ENCODE measurements around the gene MYL6B.

MYL6B gene

GRCh38 chr12:56103823-56104108 is 48.6 kb upstream of the MYL6B start:
- peaks cover 21% of the 10 kb centered on the region; the same call in 1 of the 2 replicates for H3K36me3 ChIP-seq (ENCODE audit: insufficient read depth, low read length)
- peak overlapping the region; percentile 65 for H2AFZ ChIP-seq (ENCODE audit: low read length)
- no peaks in the 10 kb centered on the region; the same call in 1 of the 2 replicates for H3F3A ChIP-seq (ENCODE audit: low read depth)
- H3K4me3 ChIP-seq (ENCODE audit: low read length, poor library complexity, severe bottlenecking) = peak overlapping the region; percentile 86
- H3K9ac ChIP-seq (ENCODE audit: low read depth, low read length, poor library complexity, severe bottlenecking) = peak overlapping the region; percentile 76
- peak overlapping the region; percentile 92 for H3K4me2 ChIP-seq (ENCODE audit: low read depth, low read length, poor library complexity, severe bottlenecking)
- H3K9me2 ChIP-seq (replicated peaks; ENCODE audit: low read depth, low read length) = no peaks in the 10 kb centered on the region
- H4K20me1 ChIP-seq (ENCODE audit: insufficient read depth, low read length, poor library complexity, severe bottlenecking) = peaks cover 38% of the 10 kb centered on the region
- no peak for TF ChIP-seq EZH2phosphoT487 (IDR thresholded peaks at IDR 0.05; ENCODE audit: borderline replicate concordance)
- TF ChIP-seq CTCF (conservative IDR thresholded peaks at IDR 0.05; ENCODE audit: low read length) = no peak
- no peaks in the 10 kb centered on the region for H3K9me3 ChIP-seq (ENCODE audit: insufficient read depth, low read depth, low read length)
- H3K4me1 ChIP-seq (ENCODE audit: insufficient read depth, low read length, poor library complexity, severe bottlenecking) = peaks cover 36% of the 10 kb centered on the region
- H3K79me2 ChIP-seq (ENCODE audit: insufficient read depth, low read length) = peaks cover 45% of the 10 kb centered on the region
- H3K27me3 ChIP-seq (ENCODE audit: insufficient read depth, low read length, poor library complexity, severe bottlenecking) = peaks cover 5% of the 10 kb centered on the region

DNA sequence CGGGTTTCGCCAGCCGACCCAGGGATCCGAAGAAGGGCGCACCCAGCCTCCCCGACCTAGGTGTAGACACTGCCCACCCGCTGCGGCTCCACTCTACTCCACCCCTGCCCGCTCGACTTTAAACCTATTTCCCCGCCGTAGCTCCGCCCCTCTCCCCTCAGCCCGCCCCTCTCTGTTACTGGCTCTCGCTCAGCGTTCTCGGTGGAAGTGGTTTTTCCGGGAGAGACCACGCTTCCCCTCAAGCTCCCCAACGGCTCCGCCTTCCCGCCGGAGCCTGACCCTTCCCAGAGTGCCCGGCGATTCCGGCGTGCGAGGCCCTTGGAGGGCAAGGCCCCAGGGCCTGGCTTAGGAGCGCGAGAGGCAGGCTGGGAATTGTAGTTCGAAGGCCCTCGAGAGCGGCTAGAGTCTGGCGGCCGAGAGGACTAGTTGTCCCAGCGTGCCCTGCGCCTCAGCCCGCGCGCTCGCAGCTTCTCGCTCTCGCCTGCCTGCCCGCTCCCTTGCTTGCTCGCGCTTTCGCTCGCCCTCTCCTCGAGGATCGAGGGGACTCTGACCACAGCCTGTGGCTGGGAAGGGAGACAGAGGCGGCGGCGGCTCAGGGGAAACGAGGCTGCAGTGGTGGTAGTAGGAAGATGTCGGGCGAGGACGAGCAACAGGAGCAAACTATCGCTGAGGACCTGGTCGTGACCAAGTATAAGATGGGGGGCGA is 48.1 kb upstream of the MYL6B start, which contains the start of gene PA2G4:
TSS of gene PA2G4 (plus strand) at position 451 of the 706 bp plus-strand sequence. CDS start at position 630, 179 bp downstream.
- TF ChIP-seq EZH2phosphoT487 (IDR thresholded peaks at IDR 0.05; ENCODE audit: borderline replicate concordance) = no peak
- H2AFZ ChIP-seq (ENCODE audit: low read length) = peak within 1 kb of the TSS; percentile 68
- no peaks in the 10 kb centered on the region for H3K9me3 ChIP-seq (ENCODE audit: insufficient read depth, low read depth, low read length)
- peaks cover 5% of the 10 kb centered on the region for H3K27me3 ChIP-seq (ENCODE audit: insufficient read depth, low read length, poor library complexity, severe bottlenecking)
- peak within 1 kb of the TSS; percentile 99 for H3K4me2 ChIP-seq (ENCODE audit: low read depth, low read length, poor library complexity, severe bottlenecking)
- H3K4me3 ChIP-seq (ENCODE audit: low read length, poor library complexity, severe bottlenecking) = peak within 1 kb of the TSS; percentile 86
- peaks cover 38% of the 10 kb centered on the region for H4K20me1 ChIP-seq (ENCODE audit: insufficient read depth, low read length, poor library complexity, severe bottlenecking)
- peaks cover 45% of the 10 kb centered on the region for H3K79me2 ChIP-seq (ENCODE audit: insufficient read depth, low read length)
- no peaks in the 10 kb centered on the region for H3K9me2 ChIP-seq (replicated peaks; ENCODE audit: low read depth, low read length)
- peaks cover 24% of the 10 kb centered on the region; the same call in 1 of the 2 replicates for H3K36me3 ChIP-seq (ENCODE audit: insufficient read depth, low read length)
- H3F3A ChIP-seq (ENCODE audit: low read depth) = no peaks in the 10 kb centered on the region; the same call in 1 of the 2 replicates
- H3K4me1 ChIP-seq (ENCODE audit: insufficient read depth, low read length, poor library complexity, severe bottlenecking) = peaks cover 36% of the 10 kb centered on the region
- H3K9ac ChIP-seq (ENCODE audit: low read depth, low read length, poor library complexity, severe bottlenecking) = peak within 1 kb of the TSS; percentile 97

DNA sequence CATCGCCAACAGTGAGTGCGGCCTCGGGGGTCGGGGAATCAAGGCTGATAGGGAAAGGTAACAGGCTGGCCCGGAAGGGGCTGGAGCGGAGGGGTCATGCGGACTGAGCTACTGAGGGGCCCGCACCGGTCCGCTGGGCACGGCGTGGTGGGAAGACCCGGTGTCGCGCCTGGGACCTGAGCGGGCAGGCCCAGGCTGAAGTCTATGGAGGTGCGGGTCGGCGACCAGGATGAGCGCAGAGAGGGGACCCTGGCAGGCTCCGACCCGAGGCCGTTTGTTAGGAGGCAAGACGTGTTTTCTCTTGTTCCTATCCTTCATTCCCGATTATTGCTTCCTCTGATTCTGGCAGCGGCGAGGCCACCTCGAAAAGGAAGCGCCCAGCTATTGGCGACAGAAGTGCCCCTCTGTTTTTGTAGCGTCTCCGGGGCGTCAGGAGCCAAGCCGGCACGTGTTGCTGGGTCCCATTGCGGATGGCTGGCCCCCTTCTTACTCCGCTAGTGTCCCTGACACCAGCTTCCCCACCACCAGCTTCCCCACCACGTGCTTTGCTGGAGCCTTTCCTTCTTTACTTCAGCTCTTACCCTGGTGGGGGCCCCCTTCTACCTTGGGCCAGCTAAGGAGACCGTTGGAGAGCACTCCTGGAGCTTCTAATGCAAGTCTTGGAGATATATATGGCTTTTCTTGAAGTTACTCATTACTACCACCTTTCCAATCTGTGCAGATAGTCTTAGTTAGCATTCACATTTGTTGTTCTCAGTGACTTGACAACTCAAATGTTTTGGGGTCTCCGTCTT is 47.4 kb upstream of the MYL6B start:
- H4K20me1 ChIP-seq (ENCODE audit: insufficient read depth, low read length, poor library complexity, severe bottlenecking) = peaks cover 38% of the 10 kb centered on the region
- TF ChIP-seq CTCF (conservative IDR thresholded peaks at IDR 0.05; ENCODE audit: low read length) = no peak; the same call in 1 of the 2 replicates
- no peak for TF ChIP-seq EZH2phosphoT487 (IDR thresholded peaks at IDR 0.05; ENCODE audit: borderline replicate concordance)
- peak overlapping the region; percentile 68 for H2AFZ ChIP-seq (ENCODE audit: low read length)
- H3K4me3 ChIP-seq (ENCODE audit: low read length, poor library complexity, severe bottlenecking) = peak overlapping the region; percentile 86
- H3K4me1 ChIP-seq (ENCODE audit: insufficient read depth, low read length, poor library complexity, severe bottlenecking) = peaks cover 36% of the 10 kb centered on the region
- H3K79me2 ChIP-seq (ENCODE audit: insufficient read depth, low read length) = peaks cover 45% of the 10 kb centered on the region
- peaks cover 32% of the 10 kb centered on the region; the same call in 1 of the 2 replicates for H3K36me3 ChIP-seq (ENCODE audit: insufficient read depth, low read length)
- H3K9me2 ChIP-seq (replicated peaks; ENCODE audit: low read depth, low read length) = no peaks in the 10 kb centered on the region
- H3K4me2 ChIP-seq (ENCODE audit: low read depth, low read length, poor library complexity, severe bottlenecking) = peak overlapping the region; percentile 99
- H3K9ac ChIP-seq (ENCODE audit: low read depth, low read length, poor library complexity, severe bottlenecking) = peak overlapping the region; percentile 97
- H3K27me3 ChIP-seq (ENCODE audit: insufficient read depth, low read length, poor library complexity, severe bottlenecking) = peaks cover 5% of the 10 kb centered on the region
- H3F3A ChIP-seq (ENCODE audit: low read depth) = no peaks in the 10 kb centered on the region; the same call in 1 of the 2 replicates
- no peaks in the 10 kb centered on the region for H3K9me3 ChIP-seq (ENCODE audit: insufficient read depth, low read depth, low read length)
